ENCODE results near the gene LRRK1. TPM values are rescaled to one million over a fixed set of nuclear protein-coding genes. Genes with fewer than 3 reads are reported as not detected.

LRRK1 gene
- total and polyA plus RNA-seq, 2 of the 13 experiments (the other 11 are each of a cell fraction or from before 2014, with no cell fraction given) = 0.13 to 1.2 TPM

DNA sequence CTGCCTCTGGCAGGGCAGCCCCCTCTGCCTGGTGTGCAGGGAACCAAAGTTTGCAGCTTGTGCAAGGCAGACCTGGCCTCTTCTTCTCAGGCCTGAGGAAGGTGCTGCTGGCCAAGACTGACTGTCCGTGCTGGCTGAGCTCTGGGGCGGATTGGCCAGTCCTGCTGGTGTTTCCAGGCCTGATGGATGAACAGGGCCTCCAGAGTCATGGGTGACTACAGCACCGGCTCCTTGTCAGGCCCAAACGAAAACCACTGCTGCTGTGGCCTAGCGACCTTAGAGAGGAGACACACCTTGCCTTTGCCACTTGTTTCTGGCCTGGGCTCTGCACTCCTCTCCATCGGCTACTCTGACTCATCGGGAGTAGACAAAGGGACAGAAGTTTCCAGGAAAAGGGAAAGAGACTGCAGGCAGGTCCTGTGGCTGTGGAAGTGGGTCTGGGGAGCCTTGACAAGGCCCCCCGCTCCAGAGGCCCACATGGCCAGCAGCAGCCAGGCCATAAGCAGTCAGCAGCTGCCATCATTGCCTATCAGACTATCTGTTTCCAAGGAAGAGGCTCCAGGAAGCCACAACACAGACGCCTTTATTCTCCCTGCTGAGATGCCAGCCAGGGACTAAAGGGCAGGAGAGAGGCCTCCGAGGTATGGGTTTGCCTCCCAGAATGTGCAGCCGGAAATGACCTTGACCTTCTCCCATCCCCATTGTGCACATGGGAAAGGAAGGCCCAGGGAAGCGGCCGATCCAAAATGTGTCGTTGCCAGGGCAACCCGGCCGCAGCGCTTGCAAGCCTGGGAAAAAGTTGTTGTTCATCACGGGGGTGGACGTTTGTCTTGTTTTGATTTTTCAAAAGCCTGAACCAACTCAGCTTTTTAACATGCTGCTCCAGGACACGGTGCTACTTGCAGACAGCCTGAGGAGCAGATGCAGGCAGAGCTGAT lies 172.2 kb downstream of the LRRK1 start (continued):
- TF ChIP-seq, protein P1, sequence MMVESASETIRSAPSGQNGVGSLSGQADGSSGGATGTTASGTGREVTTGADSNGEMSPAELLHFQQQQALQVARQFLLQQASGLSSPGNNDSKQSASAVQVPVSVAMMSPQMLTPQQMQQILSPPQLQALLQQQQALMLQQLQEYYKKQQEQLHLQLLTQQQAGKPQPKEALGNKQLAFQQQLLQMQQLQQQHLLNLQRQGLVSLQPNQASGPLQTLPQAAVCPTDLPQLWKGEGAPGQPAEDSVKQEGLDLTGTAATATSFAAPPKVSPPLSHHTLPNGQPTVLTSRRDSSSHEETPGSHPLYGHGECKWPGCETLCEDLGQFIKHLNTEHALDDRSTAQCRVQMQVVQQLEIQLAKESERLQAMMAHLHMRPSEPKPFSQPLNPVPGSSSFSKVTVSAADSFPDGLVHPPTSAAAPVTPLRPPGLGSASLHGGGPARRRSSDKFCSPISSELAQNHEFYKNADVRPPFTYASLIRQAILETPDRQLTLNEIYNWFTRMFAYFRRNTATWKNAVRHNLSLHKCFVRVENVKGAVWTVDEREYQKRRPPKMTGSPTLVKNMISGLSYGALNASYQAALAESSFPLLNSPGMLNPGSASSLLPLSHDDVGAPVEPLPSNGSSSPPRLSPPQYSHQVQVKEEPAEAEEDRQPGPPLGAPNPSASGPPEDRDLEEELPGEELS (CRISPR knock-in tag; IDR thresholded peaks at IDR 0.05) = peak; percentile 84
- TF ChIP-seq, protein P2, sequence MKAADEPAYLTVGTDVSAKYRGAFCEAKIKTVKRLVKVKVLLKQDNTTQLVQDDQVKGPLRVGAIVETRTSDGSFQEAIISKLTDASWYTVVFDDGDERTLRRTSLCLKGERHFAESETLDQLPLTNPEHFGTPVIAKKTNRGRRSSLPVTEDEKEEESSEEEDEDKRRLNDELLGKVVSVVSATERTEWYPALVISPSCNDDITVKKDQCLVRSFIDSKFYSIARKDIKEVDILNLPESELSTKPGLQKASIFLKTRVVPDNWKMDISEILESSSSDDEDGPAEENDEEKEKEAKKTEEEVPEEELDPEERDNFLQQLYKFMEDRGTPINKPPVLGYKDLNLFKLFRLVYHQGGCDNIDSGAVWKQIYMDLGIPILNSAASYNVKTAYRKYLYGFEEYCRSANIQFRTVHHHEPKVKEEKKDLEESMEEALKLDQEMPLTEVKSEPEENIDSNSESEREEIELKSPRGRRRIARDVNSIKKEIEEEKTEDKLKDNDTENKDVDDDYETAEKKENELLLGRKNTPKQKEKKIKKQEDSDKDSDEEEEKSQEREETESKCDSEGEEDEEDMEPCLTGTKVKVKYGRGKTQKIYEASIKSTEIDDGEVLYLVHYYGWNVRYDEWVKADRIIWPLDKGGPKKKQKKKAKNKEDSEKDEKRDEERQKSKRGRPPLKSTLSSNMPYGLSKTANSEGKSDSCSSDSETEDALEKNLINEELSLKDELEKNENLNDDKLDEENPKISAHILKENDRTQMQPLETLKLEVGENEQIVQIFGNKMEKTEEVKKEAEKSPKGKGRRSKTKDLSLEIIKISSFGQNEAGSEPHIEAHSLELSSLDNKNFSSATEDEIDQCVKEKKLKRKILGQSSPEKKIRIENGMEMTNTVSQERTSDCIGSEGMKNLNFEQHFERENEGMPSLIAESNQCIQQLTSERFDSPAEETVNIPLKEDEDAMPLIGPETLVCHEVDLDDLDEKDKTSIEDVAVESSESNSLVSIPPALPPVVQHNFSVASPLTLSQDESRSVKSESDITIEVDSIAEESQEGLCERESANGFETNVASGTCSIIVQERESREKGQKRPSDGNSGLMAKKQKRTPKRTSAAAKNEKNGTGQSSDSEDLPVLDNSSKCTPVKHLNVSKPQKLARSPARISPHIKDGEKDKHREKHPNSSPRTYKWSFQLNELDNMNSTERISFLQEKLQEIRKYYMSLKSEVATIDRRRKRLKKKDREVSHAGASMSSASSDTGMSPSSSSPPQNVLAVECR (CRISPR knock-in tag; IDR thresholded peaks at IDR 0.05; ENCODE audit: borderline replicate concordance) = peak; percentile 63; the same call in 1 of the 2 replicates
- TF ChIP-seq MIER2 (CRISPR knock-in tag; IDR thresholded peaks at IDR 0.05) (peak; percentile 4; the same call in 1 of the 2 replicates), SMARCE1 (IDR thresholded peaks at IDR 0.05; ENCODE audit: borderline replicate concordance) (no peak), DNMT3B (CRISPR knock-in tag; conservative IDR thresholded peaks at IDR 0.05) (no peak), CBX2 (IDR thresholded peaks at IDR 0.05; ENCODE audit: low read depth, low read length) (no peak), CBX2 (CRISPR knock-in tag; IDR thresholded peaks at IDR 0.05; ENCODE audit: low read depth) (no peak), PHB2 (IDR thresholded peaks at IDR 0.05; ENCODE audit: partially characterized antibody) (no peak), NFYB (CRISPR knock-in tag; IDR thresholded peaks at IDR 0.05) (no peak), ZC3H4 (CRISPR knock-in tag; IDR thresholded peaks at IDR 0.05; ENCODE audit: borderline replicate concordance) (no peak), ZNF510 (CRISPR knock-in tag; IDR thresholded peaks at IDR 0.05; ENCODE audit: low read depth) (no peak), TBX3 (IDR thresholded peaks at IDR 0.05; ENCODE audit: borderline replicate concordance) (no peak), MAFF (IDR thresholded peaks at IDR 0.05; ENCODE audit: low read depth, low read length) (no peak)
- TF ChIP-seq, protein P3, sequence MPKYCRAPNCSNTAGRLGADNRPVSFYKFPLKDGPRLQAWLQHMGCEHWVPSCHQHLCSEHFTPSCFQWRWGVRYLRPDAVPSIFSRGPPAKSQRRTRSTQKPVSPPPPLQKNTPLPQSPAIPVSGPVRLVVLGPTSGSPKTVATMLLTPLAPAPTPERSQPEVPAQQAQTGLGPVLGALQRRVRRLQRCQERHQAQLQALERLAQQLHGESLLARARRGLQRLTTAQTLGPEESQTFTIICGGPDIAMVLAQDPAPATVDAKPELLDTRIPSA (CRISPR knock-in tag; IDR thresholded peaks at IDR 0.05; ENCODE audit: borderline replicate concordance) = no peak
- TF ChIP-seq, protein P4, sequence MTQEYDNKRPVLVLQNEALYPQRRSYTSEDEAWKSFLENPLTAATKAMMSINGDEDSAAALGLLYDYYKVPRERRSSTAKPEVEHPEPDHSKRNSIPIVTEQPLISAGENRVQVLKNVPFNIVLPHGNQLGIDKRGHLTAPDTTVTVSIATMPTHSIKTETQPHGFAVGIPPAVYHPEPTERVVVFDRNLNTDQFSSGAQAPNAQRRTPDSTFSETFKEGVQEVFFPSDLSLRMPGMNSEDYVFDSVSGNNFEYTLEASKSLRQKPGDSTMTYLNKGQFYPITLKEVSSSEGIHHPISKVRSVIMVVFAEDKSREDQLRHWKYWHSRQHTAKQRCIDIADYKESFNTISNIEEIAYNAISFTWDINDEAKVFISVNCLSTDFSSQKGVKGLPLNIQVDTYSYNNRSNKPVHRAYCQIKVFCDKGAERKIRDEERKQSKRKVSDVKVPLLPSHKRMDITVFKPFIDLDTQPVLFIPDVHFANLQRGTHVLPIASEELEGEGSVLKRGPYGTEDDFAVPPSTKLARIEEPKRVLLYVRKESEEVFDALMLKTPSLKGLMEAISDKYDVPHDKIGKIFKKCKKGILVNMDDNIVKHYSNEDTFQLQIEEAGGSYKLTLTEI (CRISPR knock-in tag; conservative IDR thresholded peaks at IDR 0.05) = no peak
- TF ChIP-seq, protein P5, sequence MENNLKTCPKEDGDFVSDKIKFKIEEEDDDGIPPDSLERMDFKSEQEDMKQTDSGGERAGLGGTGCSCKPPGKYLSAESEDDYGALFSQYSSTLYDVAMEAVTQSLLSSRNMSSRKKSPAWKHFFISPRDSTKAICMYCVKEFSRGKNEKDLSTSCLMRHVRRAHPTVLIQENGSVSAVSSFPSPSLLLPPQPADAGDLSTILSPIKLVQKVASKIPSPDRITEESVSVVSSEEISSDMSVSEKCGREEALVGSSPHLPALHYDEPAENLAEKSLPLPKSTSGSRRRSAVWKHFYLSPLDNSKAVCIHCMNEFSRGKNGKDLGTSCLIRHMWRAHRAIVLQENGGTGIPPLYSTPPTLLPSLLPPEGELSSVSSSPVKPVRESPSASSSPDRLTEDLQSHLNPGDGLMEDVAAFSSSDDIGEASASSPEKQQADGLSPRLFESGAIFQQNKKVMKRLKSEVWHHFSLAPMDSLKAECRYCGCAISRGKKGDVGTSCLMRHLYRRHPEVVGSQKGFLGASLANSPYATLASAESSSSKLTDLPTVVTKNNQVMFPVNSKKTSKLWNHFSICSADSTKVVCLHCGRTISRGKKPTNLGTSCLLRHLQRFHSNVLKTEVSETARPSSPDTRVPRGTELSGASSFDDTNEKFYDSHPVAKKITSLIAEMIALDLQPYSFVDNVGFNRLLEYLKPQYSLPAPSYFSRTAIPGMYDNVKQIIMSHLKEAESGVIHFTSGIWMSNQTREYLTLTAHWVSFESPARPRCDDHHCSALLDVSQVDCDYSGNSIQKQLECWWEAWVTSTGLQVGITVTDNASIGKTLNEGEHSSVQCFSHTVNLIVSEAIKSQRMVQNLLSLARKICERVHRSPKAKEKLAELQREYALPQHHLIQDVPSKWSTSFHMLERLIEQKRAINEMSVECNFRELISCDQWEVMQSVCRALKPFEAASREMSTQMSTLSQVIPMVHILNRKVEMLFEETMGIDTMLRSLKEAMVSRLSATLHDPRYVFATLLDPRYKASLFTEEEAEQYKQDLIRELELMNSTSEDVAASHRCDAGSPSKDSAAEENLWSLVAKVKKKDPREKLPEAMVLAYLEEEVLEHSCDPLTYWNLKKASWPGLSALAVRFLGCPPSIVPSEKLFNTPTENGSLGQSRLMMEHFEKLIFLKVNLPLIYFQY (CRISPR knock-in tag; IDR thresholded peaks at IDR 0.05; ENCODE audit: borderline replicate concordance) = no peak
